Gastrocnemius medialis (tissue), 4 donors: Measurements from ENCODE around the gene SLC13A5. TPM values are rescaled to one million over a fixed set of nuclear protein-coding genes. Genes with fewer than 3 reads are reported as not detected.
"Not testable (repeated sequence)": the region's sequence is repeated elsewhere in the genome, so short reads cannot be mapped to it uniquely, and the experiment has no call there.

Experiments used
- ATAC-seq, 2 donors: fragments of 150-250 bp; one replicate each; pipeline ENCODE4 v1.9.1; 2016
- DNase-seq, 2 donors: peaks; one replicate each; pipeline ENCODE4 v3.0.0-alpha.2; 2019
- H3K27ac ChIP-seq, 4 donors: fragments of 200-600 bp; sonication (generic); 1 replicate in 1 of 4; 2 replicates in 3 of 4; pipeline ENCODE4 v1.5.1; 2016 to 2018; ENCODE audit warnings: mild to moderate bottlenecking in 2 of 4, moderate library complexity in 1 of 4
- H3K27me3 ChIP-seq, 3 donors: fragments of 200-600 bp; sonication (generic) in 2 of 3; 1 replicate in 1 of 3; 2 replicates in 2 of 3; pipeline versions ENCODE4 v1.5.1 to v1.6.0; 2016 to 2019; ENCODE audit warnings: mild to moderate bottlenecking in 1 of 3, moderate library complexity in 1 of 3
- H3K36me3 ChIP-seq, 2 donors: fragments of 200-600 bp; sonication (generic) in 1 of 2; one replicate each; pipeline ENCODE4 v1.5.1; 2017 to 2018
- H3K4me1 ChIP-seq, 2 donors: fragments of 200-600 bp; sonication (generic) in 1 of 2; one replicate each; pipeline ENCODE4 v1.5.1; 2016 to 2017; ENCODE audit warnings: mild to moderate bottlenecking in 2 of 2
- H3K4me3 ChIP-seq, 4 donors: fragments of 200-600 bp; sonication (generic) in 3 of 4; 1 replicate in 1 of 4; 2 replicates in 3 of 4; pipeline ENCODE4 v1.5.1; 2016 to 2019; ENCODE audit warnings: mild to moderate bottlenecking in 2 of 4
- H3K9me3 ChIP-seq, 3 donors: fragments of 200-600 bp; sonication (generic) in 2 of 3; 1 replicate in 1 of 3; 2 replicates in 2 of 3; pipeline ENCODE4 v1.5.1; 2016 to 2019
- CTCF ChIP-seq, 5 experiments: fragments of 450-650 bp in 3 of 5; fragments of 200-600 bp in 2 of 5; sonication (generic) in 2 of 5; IDR thresholded peaks in 4 of 5; conservative IDR thresholded peaks in 1 of 5; 1 replicate in 4 of 5; 2 replicates in 1 of 5; pipeline ENCODE4 v1.5.1; 2016 to 2019; ENCODE audit warnings: antibody characterized with exemption in 5 of 5, mild to moderate bottlenecking in 3 of 5, moderate library complexity in 3 of 5
- POLR2A ChIP-seq, 2 donors: fragments of 450-650 bp; IDR thresholded peaks; one replicate each; pipeline ENCODE4 v1.6.1; 2017; ENCODE audit warnings: antibody characterized with exemption in 2 of 2, mild to moderate bottlenecking in 2 of 2, moderate library complexity in 2 of 2
- in situ Hi-C, 4 donors: fragments of 200-750 bp; cut with MboI; loops; one replicate each; pipeline versions ENCODE4 v1.15.0 to v1.8.0; 2017; ENCODE audit warnings: low sequenced_read_pairs in 4 of 4
- intact Hi-C: fragments of 100-400 bp; cut with DNase I; formaldehyde crosslinking; loops from one replicate; pipeline ENCODE4 v1.15.1; 2023; ENCODE audit warnings: low total_unique reads
- total RNA-seq, 4 donors: library from RNA; depleted of rRNA; stranded (reverse); fragments of >200 nt; gene quantifications; one replicate each; pipeline versions ENCODE4 v1.1.0 to v1.2.3, GENCODE V29; 2016

Gene SLC13A5
- total RNA-seq, 4 donors from 2014 or later: 0.10 to 0.64 (median 0.39) TPM; not detected in 1

GRCh38 chr17:6657633-6658287 lies 55.4 kb downstream of the SLC13A5 start:
- intact Hi-C loops (loop anchor here (10.0 kb wide), 1 partner anchor 1173 kb away; the partner anchor contains the start of genes DERL2 and MIS12), in situ Hi-C loops (loop anchor here in 3 of 4 donors (25.0 kb wide), 2 partner anchors 180 to 355 kb away; partner anchors contain the start of genes BCL6B (in 3 of the 3), RNASEK (in 3 of the 3) and TEKT1 (in 1 of the 3))
- Histone ChIP-seq H3K27me3 (peaks cover 21 to 39% (median 30%) of the 10 kb centered on the region in 3 donors), H3K9me3 (no peaks in the 10 kb centered on the region), H3K36me3 (no peaks in the 10 kb centered on the region), H3K27ac (no peak overlapping the region), H3K4me1 (peaks cover under 1 to 8% of the 10 kb centered on the region in 2 donors), H3K4me3 (no peak overlapping the region)
- TF ChIP-seq CTCF (IDR thresholded peaks at IDR 0.05 in 4 of 5, conservative IDR thresholded peaks at IDR 0.05 in 1 of 5) (no peak), POLR2A (IDR thresholded peaks at IDR 0.05) (no peak)
- DNase-seq (no peak), ATAC-seq (no peak)

- not testable (repeated sequence) for H3K4me3 ChIP-seq, H3K27ac ChIP-seq, ATAC-seq, H3K9me3 ChIP-seq, H3K36me3 ChIP-seq, DNase-seq
- in situ Hi-C loops: loop anchor here in 3 of 4 donors (25.0 kb wide), 2 partner anchors 180 to 355 kb away; partner anchors contain the start of genes BCL6B (in 3 of the 3), RNASEK (in 3 of the 3) and TEKT1 (in 1 of the 3)
- Histone ChIP-seq H3K4me1 (peaks cover 8 to 15% of the 10 kb centered on the region in 2 donors), H3K27me3 (peaks cover 21 to 34% (median 30%) of the 10 kb centered on the region in 3 donors)
- intact Hi-C loops: loop anchor here (10.0 kb wide), 1 partner anchor 1172 kb away; the partner anchor contains the start of genes DERL2 and MIS12
Observed at GRCh38 chr17:6656797-6657632, 56.2 kb downstream of the SLC13A5 start.

GRCh38 chr17:6655732-6656361 lies 57.3 kb downstream of the SLC13A5 start:
- in situ Hi-C loops: loop anchor here in 3 of 4 donors (25.0 kb wide), 2 partner anchors 181 to 356 kb away; partner anchors contain the start of genes BCL6B (in 3 of the 3), RNASEK (in 3 of the 3) and TEKT1 (in 1 of the 3)
- Histone ChIP-seq H3K4me1 (peaks cover 13 to 20% of the 10 kb centered on the region in 2 donors), H3K27me3 (peaks cover 21 to 34% (median 30%) of the 10 kb centered on the region in 3 donors)
- not testable (repeated sequence) for ATAC-seq, H3K9me3 ChIP-seq, H3K36me3 ChIP-seq, H3K27ac ChIP-seq, DNase-seq, H3K4me3 ChIP-seq
- intact Hi-C loops: loop anchor here (10.0 kb wide), 1 partner anchor 1171 kb away; the partner anchor contains the start of genes DERL2 and MIS12

GRCh38 chr17:6654841-6655731 lies 58.1 kb downstream of the SLC13A5 start:
- H3K9me3 ChIP-seq: no peaks in the 10 kb centered on the region
- in situ Hi-C loops: loop anchor here in 3 of 4 donors (25.0 kb wide), 2 partner anchors 182 to 357 kb away; partner anchors contain the start of genes BCL6B (in 3 of the 3), RNASEK (in 3 of the 3) and TEKT1 (in 1 of the 3)
- ATAC-seq (no peak), DNase-seq (no peak)
- TF ChIP-seq CTCF (IDR thresholded peaks at IDR 0.05 in 4 of 5, conservative IDR thresholded peaks at IDR 0.05 in 1 of 5) (no peak), POLR2A (IDR thresholded peaks at IDR 0.05) (no peak)
- H3K4me3 ChIP-seq: no peak overlapping the region
- intact Hi-C loops: loop anchor here (5.0 to 10.0 kb wide), 3 partner anchors 357 to 1170 kb away; partner anchors contain the start of genes DERL2, MIS12, POLR2A and RNASEK
- H3K27ac ChIP-seq: no peak overlapping the region
- H3K36me3 ChIP-seq: peaks cover 0 to 2% of the 10 kb centered on the region in 2 donors
- H3K4me1 ChIP-seq: peaks cover 20 to 26% of the 10 kb centered on the region in 2 donors
- peaks cover 21 to 30% (median 30%) of the 10 kb centered on the region in 3 donors for H3K27me3 ChIP-seq
